ENCODE measurements around the gene PGAP2. TPM values are rescaled to one million over a fixed set of nuclear protein-coding genes. Genes with fewer than 3 reads are reported as not detected.

PGAP2 gene
- total RNA-seq: 11.5 and 11.8 TPM in 2 replicates

DNA sequence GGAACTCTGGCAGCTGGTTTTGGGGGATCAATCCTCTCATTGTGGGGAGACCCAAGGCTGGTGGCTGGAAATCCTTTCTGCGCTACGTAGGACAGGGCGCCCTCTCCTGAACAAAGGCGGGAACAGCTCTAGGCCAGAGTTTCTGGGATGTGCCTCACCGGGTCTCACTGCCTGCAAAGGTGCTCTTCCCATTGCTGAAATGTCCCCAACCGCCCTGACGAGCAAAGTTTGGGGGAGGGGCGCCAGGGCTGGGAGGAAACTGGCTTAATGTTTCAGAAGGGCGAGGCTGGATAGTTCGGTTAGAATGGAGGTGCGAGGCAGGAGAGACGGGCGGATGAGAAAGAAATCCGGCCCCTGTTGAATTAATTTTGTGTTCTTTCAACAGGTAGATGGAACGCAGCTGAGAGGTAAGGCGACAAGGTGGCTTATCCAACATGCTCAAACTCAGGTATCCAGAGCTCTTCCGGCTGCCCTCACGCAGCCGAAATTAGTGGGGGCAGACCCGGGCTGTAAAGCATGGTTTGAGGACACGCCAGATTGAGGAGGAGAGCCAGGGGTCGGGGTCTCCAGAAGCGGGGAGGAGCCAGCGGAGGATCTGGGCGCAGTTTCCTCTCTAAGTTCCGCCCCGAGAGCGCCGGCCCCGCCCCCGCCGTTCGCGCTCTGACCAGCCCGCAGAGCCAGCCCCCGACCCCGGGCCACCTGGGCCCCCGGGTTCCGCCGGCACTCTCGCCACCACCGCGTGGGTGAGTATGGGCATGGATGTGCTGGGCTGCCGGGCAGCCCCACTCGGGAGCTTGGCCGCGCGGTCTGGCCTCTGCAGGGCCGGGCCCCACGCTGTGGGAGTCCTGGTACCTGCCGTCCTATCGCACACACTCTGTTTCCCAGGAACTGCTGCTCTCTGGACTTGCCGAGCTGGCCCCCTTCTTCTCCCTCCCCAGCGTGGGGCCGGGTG, at the start of gene PGAP2:
TSS of gene PGAP2 (plus strand) at position 652 of the 952 bp plus-strand sequence. CDS start 2,700 bp downstream, outside the sequence.

DNA sequence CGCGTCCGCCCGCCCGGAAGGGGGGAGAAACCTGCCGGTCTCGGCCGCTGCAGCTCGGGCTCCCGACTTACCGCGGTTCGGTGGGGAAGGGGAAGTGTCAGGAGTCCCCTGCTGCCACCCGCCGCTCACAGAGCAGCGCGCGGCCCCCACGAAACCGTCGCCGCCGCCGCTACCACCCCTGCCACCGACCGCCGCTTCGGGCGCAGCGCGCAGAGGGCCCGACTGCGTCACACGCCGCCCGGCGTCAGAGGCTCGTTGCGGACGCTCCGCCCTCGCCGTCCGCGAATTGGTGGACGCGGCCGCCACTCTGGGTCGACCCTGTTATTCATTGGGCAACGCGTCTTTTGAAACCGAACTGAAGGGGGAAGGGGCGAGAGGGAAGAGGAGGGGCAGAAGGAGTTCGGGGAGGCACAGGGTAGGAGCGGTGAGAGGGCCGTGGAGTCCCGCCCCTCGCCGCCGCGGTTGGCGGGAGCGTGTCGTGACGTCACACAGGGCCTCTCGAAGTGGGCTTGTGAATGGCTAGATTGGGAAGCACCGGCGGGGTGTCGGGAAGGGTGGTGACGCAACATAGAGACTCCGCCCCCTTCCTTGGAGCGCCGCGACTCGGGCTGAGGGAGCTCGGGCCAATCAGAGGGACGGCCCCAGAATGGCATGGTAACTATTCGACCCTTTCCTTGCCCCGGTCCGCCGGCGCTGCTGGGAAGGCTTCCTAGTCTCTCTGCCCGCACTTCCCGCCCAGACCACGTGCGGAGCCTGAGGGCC, 10.8 kb upstream of the PGAP2 start, which contains the start of gene NUP98:
TSS of gene NUP98 (minus strand) at position 226 of the 762 bp plus-strand sequence. CDS start 15,437 bp downstream, outside the sequence.

DNA sequence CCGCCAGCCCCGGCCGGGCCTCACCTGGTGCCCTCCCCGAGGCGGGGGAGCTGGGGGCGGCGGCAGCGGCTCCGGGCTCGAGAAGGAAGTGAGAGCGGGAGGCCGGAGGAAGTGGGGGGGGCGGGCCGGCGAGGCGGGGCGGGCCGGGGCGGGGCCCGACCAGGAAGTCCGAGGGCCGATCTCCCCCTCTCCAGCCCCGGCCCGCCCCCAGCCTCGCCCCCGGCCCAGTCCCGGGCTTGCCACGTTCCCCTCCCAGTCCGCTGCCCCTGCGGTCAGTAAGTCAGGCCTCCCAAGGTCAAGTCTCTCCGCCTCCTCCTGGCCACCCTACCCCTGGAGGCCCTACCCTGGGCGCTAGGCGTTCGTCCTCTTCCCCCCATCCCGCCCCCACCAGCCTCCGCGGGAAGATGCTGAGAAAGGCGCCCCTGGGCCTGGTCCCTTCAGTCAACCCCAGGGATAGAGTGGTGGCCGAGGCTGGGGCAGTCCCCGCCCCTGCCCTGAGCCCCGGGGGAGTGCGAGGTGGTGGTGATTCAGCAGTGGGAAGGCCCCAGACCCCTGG, 32.6 kb downstream of the PGAP2 start, which contains the start of gene RHOG:
TSS of gene RHOG (minus strand) at position 90 of the 556 bp plus-strand sequence. CDS start 12,821 bp downstream, outside the sequence.

DNA sequence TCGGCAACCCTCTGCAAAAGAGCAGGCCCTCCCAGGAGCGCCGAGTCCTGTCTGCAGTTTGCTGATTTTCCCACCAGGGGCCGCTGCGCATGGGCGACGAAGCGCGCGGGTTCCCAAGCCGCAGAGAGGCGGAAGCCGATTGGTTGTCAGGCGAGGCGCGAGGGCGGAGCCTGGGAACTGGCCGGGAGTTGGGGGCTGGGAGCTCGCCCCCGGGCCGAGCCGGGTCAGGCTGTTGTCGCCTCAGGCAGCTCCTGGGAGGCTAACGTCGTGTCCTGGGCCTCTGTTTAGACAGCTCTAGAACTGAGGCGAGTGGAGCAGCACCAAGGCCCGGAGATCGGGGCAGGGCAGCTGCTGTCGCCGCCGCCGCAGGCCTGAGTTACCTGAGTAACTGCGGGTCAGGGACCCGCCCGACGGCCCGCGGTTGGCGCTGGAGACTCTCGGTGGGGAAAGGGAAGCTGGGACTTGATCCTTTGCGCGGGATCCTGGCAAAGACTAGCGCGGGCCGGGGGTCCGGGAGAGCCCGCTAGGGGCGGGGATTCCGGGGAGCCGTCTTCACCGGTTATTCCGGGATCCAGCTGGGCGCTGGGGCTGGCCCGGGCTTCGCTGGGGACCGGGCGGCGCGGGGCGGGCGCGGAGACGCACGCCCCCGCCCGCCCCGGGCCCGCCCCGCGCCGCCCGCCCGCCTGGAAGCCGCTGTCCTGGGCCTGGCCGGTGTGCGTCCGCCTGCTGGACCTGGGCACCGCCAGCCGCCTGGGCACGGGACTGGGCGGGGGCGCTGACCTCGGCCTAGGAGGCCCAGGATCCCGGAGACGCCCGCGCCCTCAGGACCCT, 46.8 kb downstream of the PGAP2 start, which contains the start of gene STIM1:
TSS of gene STIM1 (plus strand) at position 688 of the 831 bp plus-strand sequence. CDS start 607 bp downstream, outside the sequence.

Small RNA genes lying within 50 kb of the gene (small RNA-seq; reads per million reads assigned to genes)
- not detected for gene RNU7-50P

Other genes with a start within 250 kb of the PGAP2 start
- gene ART5, start 166.6 kb upstream of the PGAP2 start, total RNA-seq: not detected in 2 replicates
- gene ART1, start 163.4 kb upstream of the PGAP2 start, total RNA-seq: not detected in 2 replicates
- gene CHRNA10, start 137.2 kb upstream of the PGAP2 start, total RNA-seq: 2.0 and 2.4 TPM in 2 replicates
- gene NUP98, start 11.0 kb upstream of the PGAP2 start, total RNA-seq: 145 and 165 TPM in 2 replicates
- gene RHOG, start 32.4 kb downstream of the PGAP2 start, total RNA-seq: 22.4 and 26.5 TPM in 2 replicates
- 29.0 and 32.0 TPM in 2 replicates for gene STIM1, start 47.1 kb downstream of the PGAP2 start, total RNA-seq

All from vein endothelial cell (primary cell).